HUES64 (cell line): ENCODE data around the gene C1QTNF6.
"Not testable (repeated sequence)": the region's sequence is repeated elsewhere in the genome, so short reads cannot be mapped to it uniquely, and the experiment has no call there.

Source experiments
- H3K27ac ChIP-seq: 2 replicates; pipeline ENCODE4 v1.7.0; 2013; ENCODE audit warnings: low read depth, low read length, inconsistent platforms
- H3K27me3 ChIP-seq: 2 replicates; pipeline ENCODE4 v1.6.1; 2013; ENCODE audit warnings: mild to moderate bottlenecking, low read length; ENCODE audit not compliant: insufficient read depth
- H3K36me3 ChIP-seq: 2 replicates; pipeline ENCODE4 v1.6.1; 2013; ENCODE audit warnings: mild to moderate bottlenecking, low read length; ENCODE audit not compliant: insufficient read depth
- H3K4me1 ChIP-seq: 2 replicates; pipeline ENCODE4 v1.6.1; 2013; ENCODE audit warnings: mild to moderate bottlenecking, low read length, moderate library complexity; ENCODE audit not compliant: insufficient read depth
- H3K4me3 ChIP-seq: 2 replicates; pipeline ENCODE4 v1.5.1; 2013; ENCODE audit warnings: mild to moderate bottlenecking, low read length, moderate library complexity
- H3K9ac ChIP-seq: 2 replicates; pipeline ENCODE4 v1.6.1; 2013; ENCODE audit warnings: mild to moderate bottlenecking, low read depth, low read length
- H3K9me3 ChIP-seq: 2 replicates; pipeline ENCODE4 v1.6.1; 2013; ENCODE audit warnings: low read depth, low read length; ENCODE audit not compliant: insufficient read depth
- WGBS: fragments of 150-250, 120-280 bp; methylation state at CpG from one replicate; pipeline ENCODE4 v1.1.7; 2013; ENCODE audit warnings: missing lambda C conversion rate; 5-methylcytosine and 5-hydroxymethylcytosine counted together

C1QTNF6 gene

DNA sequence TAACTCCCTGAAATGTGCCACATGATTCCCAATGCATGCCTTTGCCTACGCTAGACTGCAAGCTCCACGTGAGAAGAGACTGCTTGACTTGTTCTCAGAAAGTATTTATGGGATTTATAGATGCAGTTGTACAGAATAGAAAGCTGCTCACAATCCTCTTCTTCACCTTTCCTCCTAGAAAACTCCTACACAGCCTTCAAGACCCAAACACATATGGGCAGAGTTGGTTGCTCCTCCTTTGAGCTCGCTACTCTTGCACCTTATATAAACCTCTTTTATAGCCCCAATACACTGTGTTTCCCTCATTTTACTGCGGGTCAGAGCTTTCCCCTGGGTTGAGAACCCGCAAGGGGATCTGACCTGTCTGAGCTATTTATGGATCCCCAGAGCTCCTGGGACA, 16.4 kb downstream of the C1QTNF6 start:
- 90% methylated on average over 5 of the region's 5 CpGs for WGBS
- H3K4me1 ChIP-seq: peaks cover 6% of the 10 kb centered on the region; the same call in 1 of the 2 replicates
- no peak overlapping the region for H3K27ac ChIP-seq
- no peak overlapping the region for H3K9ac ChIP-seq
- no peaks in the 10 kb centered on the region for H3K27me3 ChIP-seq
- H3K36me3 ChIP-seq: no peaks in the 10 kb centered on the region
- no peak overlapping the region for H3K4me3 ChIP-seq
- no peaks in the 10 kb centered on the region for H3K9me3 ChIP-seq

- not testable (repeated sequence) for H3K9ac ChIP-seq, H3K27ac ChIP-seq, H3K9me3 ChIP-seq, H3K4me1 ChIP-seq, H3K4me3 ChIP-seq, H3K27me3 ChIP-seq, H3K36me3 ChIP-seq
- WGBS: 91% methylated on average over 15 of the region's 16 CpGs
These were observed 17.2 kb downstream of the C1QTNF6 start for GRCh38 chr22:37170689-37171405.

DNA sequence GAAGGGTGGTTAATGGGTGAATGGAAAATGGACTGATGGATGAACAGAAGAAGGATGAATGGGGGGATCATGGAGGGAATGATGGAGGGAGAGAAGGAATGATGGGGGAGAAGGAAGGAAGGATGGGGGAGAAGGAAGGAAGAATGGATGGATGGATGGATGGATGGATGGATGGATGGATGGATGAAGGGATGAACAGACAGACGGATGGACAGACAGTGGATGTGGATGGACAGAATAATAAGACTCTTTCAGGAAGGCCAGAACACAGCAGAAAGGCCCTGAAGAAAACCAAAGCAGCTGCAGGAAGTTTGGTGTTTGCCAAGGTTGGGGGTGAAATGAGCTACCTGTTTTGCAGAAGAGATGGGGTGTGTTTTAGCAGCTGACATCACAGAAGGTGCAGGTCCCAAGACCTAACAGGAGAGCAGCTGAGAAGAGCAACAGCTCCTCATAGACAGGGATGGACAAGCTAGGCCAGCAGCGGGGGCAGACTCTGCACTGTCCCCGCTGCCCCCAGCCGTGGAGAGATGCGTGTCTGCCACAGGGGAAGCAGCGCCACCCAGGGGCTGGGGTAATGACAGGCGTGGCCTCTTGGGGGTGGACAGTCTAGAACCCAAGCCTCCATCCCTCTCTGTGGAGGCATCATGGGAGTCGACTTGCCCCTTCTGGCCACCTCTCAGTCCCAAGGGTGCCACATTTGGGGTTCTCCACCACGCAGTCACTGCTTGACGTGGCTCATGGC, 17.9 kb downstream of the C1QTNF6 start:
- Histone ChIP-seq H3K4me3 (no peak overlapping the region), H3K9me3 (no peaks in the 10 kb centered on the region), H3K36me3 (no peaks in the 10 kb centered on the region), H3K27me3 (no peaks in the 10 kb centered on the region), H3K27ac (no peak overlapping the region), H3K4me1 (peaks cover 6% of the 10 kb centered on the region; the same call in 1 of the 2 replicates), H3K9ac (no peak overlapping the region)
- WGBS: 90% methylated on average over 10 of the region's 10 CpGs

- 77% methylated on average over 8 of the region's 8 CpGs for WGBS
- no peak overlapping the region for H3K27ac ChIP-seq
- no peaks in the 10 kb centered on the region for H3K27me3 ChIP-seq
- H3K4me1 ChIP-seq: peaks cover 6% of the 10 kb centered on the region; the same call in 1 of the 2 replicates
- H3K36me3 ChIP-seq: no peaks in the 10 kb centered on the region
- no peak overlapping the region for H3K4me3 ChIP-seq
- H3K9ac ChIP-seq: no peak overlapping the region
- H3K9me3 ChIP-seq: no peaks in the 10 kb centered on the region
These were observed 18.6 kb downstream of the C1QTNF6 start for GRCh38 chr22:37169406-37169805.

DNA sequence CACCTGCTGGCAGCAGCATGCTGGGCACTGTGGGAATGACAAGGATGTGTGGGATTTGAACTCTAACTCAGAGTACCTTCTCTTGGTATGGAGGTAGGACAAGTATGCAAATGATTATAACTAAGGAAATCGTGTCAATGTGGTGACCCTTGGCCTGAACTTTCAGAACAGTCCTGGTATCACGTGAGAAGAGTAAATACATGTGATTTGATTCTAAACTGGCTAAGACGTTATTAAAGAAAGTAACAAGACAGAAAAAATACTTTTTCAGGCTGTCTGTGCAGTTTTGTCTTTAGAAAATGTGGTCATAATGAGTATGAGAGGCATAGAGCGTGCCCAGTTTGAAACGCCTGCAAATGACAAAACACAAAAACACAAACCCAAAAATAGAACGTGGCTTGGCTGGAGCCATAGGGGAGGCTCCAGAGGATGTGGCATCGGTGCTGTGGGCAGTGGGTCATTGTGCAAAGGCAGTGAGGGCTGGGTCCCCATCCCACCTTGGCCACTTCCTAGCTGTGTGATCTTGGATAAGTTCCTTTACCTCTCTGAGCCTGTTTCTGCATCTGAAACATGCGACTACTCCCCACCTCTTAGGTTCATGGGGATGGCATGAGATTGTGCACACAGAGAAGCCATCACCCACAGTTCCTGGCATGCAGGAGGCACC, 19.9 kb downstream of the C1QTNF6 start:
- H3K9ac ChIP-seq: no peak overlapping the region
- H3K27ac ChIP-seq: no peak overlapping the region
- H3K9me3 ChIP-seq: no peaks in the 10 kb centered on the region
- peaks cover 6% of the 10 kb centered on the region; the same call in 1 of the 2 replicates for H3K4me1 ChIP-seq
- 87% methylated on average over 8 of the region's 8 CpGs for WGBS
- no peaks in the 10 kb centered on the region for H3K27me3 ChIP-seq
- H3K4me3 ChIP-seq: no peak overlapping the region
- no peaks in the 10 kb centered on the region for H3K36me3 ChIP-seq

DNA sequence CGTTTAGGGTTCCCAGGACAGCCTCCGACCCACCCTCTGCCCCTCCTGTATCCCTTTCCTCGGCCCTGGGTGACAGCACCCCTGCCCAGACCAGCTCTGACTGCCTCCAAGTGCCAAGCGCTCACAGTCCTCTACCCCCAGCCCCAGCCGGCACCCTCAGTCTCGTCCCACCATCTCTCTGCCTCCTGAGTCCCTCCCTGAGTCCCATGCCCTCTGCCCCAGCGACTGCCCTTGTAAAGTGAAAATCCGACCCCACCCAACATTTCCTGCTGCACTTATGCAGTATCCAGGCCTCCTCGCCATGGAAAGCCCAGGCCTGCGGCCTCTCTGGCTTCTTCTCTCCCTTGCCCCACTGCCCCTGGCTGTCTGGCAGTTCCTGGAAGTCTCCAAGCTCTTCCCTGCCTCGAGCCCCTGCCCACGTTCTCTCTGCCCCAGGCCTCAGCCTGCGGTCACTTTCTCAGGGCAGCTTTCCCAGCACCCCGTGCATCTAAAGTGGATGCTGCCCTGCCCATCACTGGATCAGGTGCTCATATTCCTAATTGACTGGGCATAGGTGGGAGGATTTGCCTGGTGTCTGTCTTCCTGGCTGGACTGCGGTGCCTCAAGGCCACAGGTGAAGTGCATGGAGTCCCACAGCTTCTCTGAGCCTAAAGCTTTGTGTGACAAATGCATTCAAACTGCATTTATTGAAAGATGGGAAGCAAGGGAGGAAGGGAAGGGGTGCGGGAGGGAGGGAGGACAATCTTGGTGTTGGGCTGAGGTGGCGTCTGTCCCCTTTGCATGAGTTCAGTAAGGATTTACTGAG, 20.7 kb downstream of the C1QTNF6 start:
- Histone ChIP-seq H3K4me3 (no peak overlapping the region), H3K4me1 (peaks cover 3% of the 10 kb centered on the region; the same call in 1 of the 2 replicates), H3K27me3 (no peaks in the 10 kb centered on the region), H3K36me3 (no peaks in the 10 kb centered on the region), H3K27ac (no peak overlapping the region), H3K9ac (no peak overlapping the region), H3K9me3 (no peaks in the 10 kb centered on the region)
- 82% methylated on average over 17 of the region's 17 CpGs for WGBS

DNA sequence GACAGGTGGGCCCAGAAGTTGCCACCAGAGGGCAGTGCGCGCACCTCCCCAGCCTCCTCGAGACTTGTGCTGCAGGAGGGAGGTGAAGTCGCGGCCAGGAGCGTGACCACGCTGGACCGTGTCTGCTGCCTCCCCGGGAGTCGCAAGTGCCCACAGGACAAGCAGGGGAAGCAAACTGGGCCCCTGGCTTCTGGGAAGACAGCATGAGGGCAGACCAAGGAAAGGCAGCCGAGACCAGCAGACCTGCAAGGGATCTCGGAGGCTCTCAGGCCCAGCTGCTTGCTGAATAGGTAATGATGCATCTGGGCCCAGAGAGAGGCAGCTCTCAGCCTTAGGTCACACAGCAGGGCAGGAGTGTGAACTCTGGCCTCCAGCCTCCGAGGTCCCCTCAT, 21.4 kb downstream of the C1QTNF6 start:
- H3K36me3 ChIP-seq: no peaks in the 10 kb centered on the region
- no peaks in the 10 kb centered on the region for H3K9me3 ChIP-seq
- H3K27ac ChIP-seq: no peak overlapping the region
- WGBS: 19% methylated on average over 13 of the region's 13 CpGs
- no peaks in the 10 kb centered on the region for H3K27me3 ChIP-seq
- no peaks in the 10 kb centered on the region for H3K4me1 ChIP-seq
- H3K4me3 ChIP-seq: no peak overlapping the region
- no peak overlapping the region for H3K9ac ChIP-seq

- H3K27ac ChIP-seq: no peak overlapping the region
- no peak overlapping the region for H3K9ac ChIP-seq
- no peaks in the 10 kb centered on the region for H3K36me3 ChIP-seq
- no peaks in the 10 kb centered on the region for H3K27me3 ChIP-seq
- WGBS: 71% methylated on average over 25 of the region's 25 CpGs
- H3K9me3 ChIP-seq: 0 out of 2 replicates have a peak, but pooled peaks cover 4% of the 10 kb centered on the region
- H3K4me3 ChIP-seq: no peak overlapping the region
- H3K4me1 ChIP-seq: no peaks in the 10 kb centered on the region
These were observed 21.9 kb downstream of the C1QTNF6 start for GRCh38 chr22:37165940-37166674.

GRCh38 chr22:37165066-37165465, 23.0 kb downstream of the C1QTNF6 start:
- H3K4me1 ChIP-seq: no peaks in the 10 kb centered on the region
- H3K4me3 ChIP-seq: no peak overlapping the region
- H3K27me3 ChIP-seq: no peaks in the 10 kb centered on the region
- no peak overlapping the region for H3K27ac ChIP-seq
- no peaks in the 10 kb centered on the region for H3K36me3 ChIP-seq
- H3K9me3 ChIP-seq: 0 out of 2 replicates have a peak, but pooled peaks cover 4% of the 10 kb centered on the region
- 89% methylated on average over 9 of the region's 9 CpGs for WGBS
- no peak overlapping the region for H3K9ac ChIP-seq

- Histone ChIP-seq H3K9ac (no peak overlapping the region), H3K9me3 (0 out of 2 replicates have a peak, but pooled peaks cover 4% of the 10 kb centered on the region), H3K36me3 (no peaks in the 10 kb centered on the region), H3K27ac (no peak overlapping the region), H3K4me3 (no peak overlapping the region), H3K27me3 (no peaks in the 10 kb centered on the region), H3K4me1 (no peaks in the 10 kb centered on the region)
- WGBS: 87% methylated on average over 4 of the region's 5 CpGs
These were observed 23.6 kb downstream of the C1QTNF6 start for GRCh38 chr22:37164505-37164887.
